Suprapubic skin (tissue), 3 donors: ENCODE measurements around the gene CDK4.

Experiments used
- EP300 ChIP-seq: sonication (generic); formaldehyde crosslinking; IDR thresholded peaks from one replicate; pipeline ENCODE4 v1.6.1; 2017; ENCODE audit warnings: antibody characterized with exemption
- TF ChIP-seq, protein P1 (sequence below), 2 donors: fragments of 200-600 bp in 1 of 2; fragments of 450-650 bp in 1 of 2; sonication (generic) in 1 of 2; IDR thresholded peaks; one replicate each; pipeline ENCODE4 v1.5.1; 2016 to 2019; ENCODE audit warnings: antibody characterized with exemption in 2 of 2, mild to moderate bottlenecking in 1 of 2, moderate library complexity in 1 of 2

DNA sequence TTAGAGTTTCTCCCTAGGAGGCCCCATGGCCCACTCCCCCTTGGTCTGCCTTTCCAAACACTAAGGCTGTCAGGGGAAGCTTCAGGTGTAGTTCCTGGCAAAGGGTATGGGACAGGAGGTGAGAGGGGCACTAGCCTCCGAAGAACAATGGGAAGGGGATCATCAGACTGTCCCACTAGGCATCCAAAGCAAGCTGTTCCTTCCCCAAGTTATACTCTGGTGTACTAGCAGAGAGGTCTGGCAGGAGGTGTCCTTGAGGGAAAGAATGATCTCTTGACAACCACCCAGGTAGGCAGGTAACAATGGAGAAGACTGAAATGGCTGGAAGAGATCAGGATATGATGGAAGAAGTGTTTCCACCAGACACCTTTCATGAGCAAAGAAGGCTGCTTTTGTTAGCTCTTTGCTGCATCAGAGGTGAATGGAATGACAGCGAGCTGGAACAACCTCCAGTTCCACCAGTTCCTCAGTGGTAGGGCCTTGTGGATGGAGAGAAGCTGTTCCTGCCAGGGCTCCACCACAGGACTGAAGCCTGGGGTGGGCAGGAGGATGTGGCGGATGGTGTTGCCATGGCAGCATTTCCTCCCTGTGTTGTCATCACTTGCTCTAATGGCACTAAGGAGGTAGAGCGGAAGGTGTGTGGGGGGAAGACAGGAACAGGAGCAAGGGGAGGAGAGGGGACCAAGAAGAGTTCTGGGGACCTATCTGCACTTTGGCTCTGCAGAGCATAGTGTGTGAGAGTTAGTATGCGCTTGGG lies 11.3 kb downstream of the CDK4 start:
- TF ChIP-seq EP300: no peak
- TF ChIP-seq, protein P1, sequence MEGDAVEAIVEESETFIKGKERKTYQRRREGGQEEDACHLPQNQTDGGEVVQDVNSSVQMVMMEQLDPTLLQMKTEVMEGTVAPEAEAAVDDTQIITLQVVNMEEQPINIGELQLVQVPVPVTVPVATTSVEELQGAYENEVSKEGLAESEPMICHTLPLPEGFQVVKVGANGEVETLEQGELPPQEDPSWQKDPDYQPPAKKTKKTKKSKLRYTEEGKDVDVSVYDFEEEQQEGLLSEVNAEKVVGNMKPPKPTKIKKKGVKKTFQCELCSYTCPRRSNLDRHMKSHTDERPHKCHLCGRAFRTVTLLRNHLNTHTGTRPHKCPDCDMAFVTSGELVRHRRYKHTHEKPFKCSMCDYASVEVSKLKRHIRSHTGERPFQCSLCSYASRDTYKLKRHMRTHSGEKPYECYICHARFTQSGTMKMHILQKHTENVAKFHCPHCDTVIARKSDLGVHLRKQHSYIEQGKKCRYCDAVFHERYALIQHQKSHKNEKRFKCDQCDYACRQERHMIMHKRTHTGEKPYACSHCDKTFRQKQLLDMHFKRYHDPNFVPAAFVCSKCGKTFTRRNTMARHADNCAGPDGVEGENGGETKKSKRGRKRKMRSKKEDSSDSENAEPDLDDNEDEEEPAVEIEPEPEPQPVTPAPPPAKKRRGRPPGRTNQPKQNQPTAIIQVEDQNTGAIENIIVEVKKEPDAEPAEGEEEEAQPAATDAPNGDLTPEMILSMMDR (IDR thresholded peaks at IDR 0.05): no peak
